HG02840 (cell line): Measurements from ENCODE around the gene GAREM2.
"Not testable (repeated sequence)": the region's sequence is repeated elsewhere in the genome, so short reads cannot be mapped to it uniquely, and the experiment has no call there.

Source experiments
- ATAC-seq: cut with Tn5 transposase; IDR thresholded peaks from one replicate; pipeline ENCODE4 v1.9.1; 2021; ENCODE audit warnings: mild to moderate bottlenecking, moderate library complexity, moderate number of reproducible peaks; ENCODE audit not compliant: unreplicated experiment, low FRiP score

The GAREM2 gene

GRCh38 chr2:26172871-26173775 is at the start of gene GAREM2:
GAREM2 (plus strand) TSS chr2:26173088; CDS start chr2:26173221, 133 bp downstream.
- no peak for ATAC-seq

- ATAC-seq: no peak
Observed at GRCh38 chr2:26123426-26123825, 49.5 kb upstream of the GAREM2 start.

GRCh38 chr2:26126074-26126473 is 46.8 kb upstream of the GAREM2 start:
- ATAC-seq: no peak

GRCh38 chr2:26128176-26128575 is 44.7 kb upstream of the GAREM2 start:
- no peak for ATAC-seq

- ATAC-seq: no peak
Observed at GRCh38 chr2:26130763-26131162, 42.1 kb upstream of the GAREM2 start.

GRCh38 chr2:26136451-26136850 is 36.4 kb upstream of the GAREM2 start:
- ATAC-seq: no peak

GRCh38 chr2:26139269-26140183 is 33.4 kb upstream of the GAREM2 start:
- no peak for ATAC-seq

- ATAC-seq: no peak
Observed at GRCh38 chr2:26141145-26141769, 31.6 kb upstream of the GAREM2 start.

GRCh38 chr2:26144031-26144430 is 28.9 kb upstream of the GAREM2 start:
- ATAC-seq: no peak

GRCh38 chr2:26144953-26145680 is 27.8 kb upstream of the GAREM2 start:
- ATAC-seq: no peak

GRCh38 chr2:26148501-26148900 is 24.4 kb upstream of the GAREM2 start:
- no peak for ATAC-seq

- no peak for ATAC-seq
Observed at GRCh38 chr2:26150243-26150642, 22.6 kb upstream of the GAREM2 start.

- no peak for ATAC-seq
Observed at GRCh38 chr2:26157580-26157979, 15.3 kb upstream of the GAREM2 start.

GRCh38 chr2:26161926-26162325 is 11.0 kb upstream of the GAREM2 start:
- no peak for ATAC-seq

GRCh38 chr2:26162963-26163362 is 9.9 kb upstream of the GAREM2 start:
- no peak for ATAC-seq

GRCh38 chr2:26164231-26164630 is 8.7 kb upstream of the GAREM2 start:
- no peak for ATAC-seq

GRCh38 chr2:26164641-26165211 is 8.2 kb upstream of the GAREM2 start:
- no peak for ATAC-seq

GRCh38 chr2:26165403-26165802 is 7.5 kb upstream of the GAREM2 start:
- ATAC-seq: no peak

- not testable (repeated sequence) for ATAC-seq
Observed at GRCh38 chr2:26166541-26166940, 6.3 kb upstream of the GAREM2 start.

GRCh38 chr2:26168785-26169184 is 4.1 kb upstream of the GAREM2 start:
- ATAC-seq: no peak
